ENCODE results near the gene DYNLT4.
"Not testable (repeated sequence)": the region's sequence is repeated elsewhere in the genome, so short reads cannot be mapped to it uniquely, and the experiment has no call there.

DYNLT4 gene

DNA sequence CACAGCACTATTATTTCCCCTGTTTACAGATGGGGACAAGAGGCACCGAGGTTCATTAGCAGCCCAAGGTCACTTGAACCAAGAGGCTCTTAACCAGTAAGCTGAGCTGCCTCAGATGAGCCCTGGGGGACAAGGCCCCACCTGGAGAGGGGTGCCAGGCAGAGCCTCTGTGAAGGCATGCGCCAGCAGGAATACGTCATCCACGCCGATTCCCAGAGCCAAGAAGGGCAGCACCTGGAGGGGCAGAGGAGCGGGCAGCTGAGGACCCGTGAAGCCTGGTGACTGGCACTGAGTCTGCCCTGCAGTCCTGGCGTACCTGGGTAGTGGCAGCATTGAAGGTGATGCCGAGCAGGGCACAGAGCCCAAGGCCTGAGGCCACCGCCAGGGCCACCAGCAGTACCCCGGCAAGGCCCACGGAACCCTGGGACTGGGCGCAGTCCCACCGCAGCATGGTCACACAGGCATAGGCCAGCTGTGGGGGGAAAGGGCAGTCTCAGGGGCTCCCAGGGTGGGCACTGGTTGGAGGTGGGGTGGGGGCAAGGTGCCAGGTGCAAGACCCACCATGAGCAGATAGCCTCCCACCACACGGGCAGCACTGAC, 21.8 kb upstream of the DYNLT4 start:
- DNase-seq (ENCODE audit: low read depth) = no peak

DNA sequence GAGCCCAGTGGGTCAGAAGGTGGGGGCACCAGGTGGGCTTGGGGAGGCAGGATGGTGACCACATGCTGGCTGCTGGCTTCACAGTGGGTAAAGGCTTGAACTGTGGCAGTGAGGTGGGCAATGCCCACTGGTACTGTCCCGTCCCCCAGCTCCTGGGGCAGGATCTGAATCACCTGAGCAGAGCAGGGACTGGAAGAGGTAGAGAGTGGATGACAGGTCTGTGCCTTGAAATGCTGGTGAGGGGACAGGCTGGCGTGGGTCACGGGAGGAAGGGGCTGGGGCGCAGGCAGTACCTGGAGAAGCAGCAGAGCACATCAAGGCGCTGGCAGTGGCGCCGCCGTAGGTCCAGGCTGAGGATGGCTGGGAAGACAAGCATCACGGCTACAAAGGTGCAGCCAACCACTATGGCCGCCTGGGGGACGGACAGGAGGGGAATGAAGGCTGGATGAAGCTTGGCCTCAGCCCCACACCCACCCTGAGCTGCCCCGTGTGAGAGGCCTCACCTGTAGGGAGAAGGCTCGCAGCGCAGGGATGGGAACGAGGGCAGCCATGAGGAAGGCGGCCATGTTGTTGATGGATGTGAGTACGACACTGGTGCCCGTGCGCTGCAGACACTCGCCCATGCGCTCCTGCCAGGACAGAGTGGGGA, 21.0 kb upstream of the DYNLT4 start:
- no peak for DNase-seq (ENCODE audit: low read depth)

DNA sequence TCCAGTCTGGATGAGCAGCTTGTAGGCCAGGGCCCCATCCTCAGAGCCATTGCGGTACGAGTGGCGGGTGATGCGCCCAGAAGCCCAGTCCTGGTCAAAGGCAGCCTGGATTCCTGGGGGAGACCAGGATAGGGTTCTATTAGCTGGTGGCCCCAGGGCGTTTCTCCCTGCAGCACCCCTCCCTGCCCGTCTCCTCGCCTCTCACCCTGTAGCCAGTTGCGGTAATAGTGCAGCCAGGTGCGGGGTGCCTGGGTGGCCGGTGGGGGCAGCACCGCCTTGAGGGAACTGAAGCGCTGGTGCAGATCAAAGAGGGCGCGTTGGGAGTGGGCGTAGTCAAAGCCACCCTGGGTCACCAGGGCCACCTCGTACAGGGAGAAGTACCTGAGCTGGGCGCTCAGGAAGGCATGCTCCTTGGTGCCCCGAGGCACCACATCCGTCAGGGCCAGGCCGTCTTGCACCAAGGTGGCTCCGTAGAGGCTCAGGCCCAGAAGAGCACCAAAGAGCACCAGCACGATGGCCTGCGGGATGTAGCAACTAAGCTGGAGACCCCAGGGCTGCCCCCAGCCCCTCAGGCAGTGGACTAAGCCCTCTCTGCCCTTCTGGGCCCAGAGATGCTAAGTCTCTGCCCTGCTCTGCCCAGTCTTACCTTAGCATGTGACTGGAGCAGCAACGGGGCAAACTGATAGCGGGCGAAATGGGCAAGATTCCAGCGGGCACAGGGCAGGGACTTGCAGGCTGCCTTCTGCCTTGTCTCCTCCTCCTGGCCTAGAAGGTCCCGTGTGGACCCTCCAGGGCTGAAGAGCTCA, 20.2 kb upstream of the DYNLT4 start:
- no peak for DNase-seq (ENCODE audit: low read depth)

DNA sequence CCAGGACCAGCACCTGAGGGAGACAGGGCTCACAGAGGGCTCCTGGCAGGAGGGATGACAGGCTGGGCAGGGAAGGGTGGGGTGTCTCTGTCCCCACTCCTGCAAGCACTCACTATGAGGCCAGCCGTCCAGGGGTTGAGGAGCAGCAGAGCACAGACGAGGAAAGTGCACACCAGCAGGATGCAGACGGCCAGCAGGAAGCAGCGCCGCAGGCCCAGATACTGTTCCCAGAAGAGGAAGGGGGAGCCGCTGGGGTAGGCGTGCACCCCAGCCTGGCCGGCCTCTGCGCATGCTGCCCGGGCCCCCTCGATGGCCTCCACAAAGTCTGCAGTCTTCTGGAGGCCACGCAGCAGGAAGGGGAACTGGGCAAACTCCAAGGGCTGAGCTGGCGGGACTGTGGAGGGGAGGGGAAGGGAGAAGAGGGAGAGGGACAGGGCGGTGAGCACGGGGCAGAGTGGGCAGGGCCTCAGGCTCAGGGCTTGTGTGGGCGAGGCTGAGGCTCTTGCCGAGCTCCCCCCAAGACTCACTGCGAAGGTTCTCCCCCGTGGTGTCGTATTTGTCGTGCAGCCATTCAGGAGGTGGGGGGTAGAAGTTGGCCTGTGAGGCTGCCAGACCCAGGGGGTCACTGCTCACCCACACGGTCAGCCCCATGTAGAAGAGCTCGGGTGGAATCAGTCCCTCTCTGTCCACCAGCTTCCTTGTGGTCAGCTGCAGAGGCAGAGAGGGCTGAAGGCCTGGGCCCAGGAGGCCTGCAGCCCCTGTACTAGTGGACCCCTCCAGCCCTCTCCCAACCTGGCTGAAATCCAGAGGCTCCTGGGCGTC, 19.4 kb upstream of the DYNLT4 start:
- no peak for DNase-seq (ENCODE audit: low read depth)

DNA sequence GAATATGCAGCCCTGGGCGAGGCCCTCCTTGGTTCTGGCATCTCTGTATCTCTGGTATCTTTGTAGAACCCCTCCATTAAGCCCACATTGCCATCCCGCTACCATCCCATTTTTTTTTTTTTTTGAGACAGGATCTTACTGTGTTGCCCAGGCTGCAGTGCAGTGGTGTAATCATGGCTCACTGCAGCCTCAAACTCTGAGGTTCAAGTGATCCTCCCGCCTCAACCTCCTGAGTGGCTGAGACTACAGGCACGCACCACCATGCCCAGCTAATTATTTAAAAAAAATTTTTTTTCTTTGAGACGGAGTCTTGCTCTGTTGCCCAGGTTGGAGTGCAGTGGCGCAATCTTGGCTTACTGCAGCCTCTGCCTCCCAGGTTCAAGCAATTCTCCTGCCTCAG, 17.2 kb upstream of the DYNLT4 start:
- not testable (repeated sequence) for DNase-seq (ENCODE audit: low read depth)

DNA sequence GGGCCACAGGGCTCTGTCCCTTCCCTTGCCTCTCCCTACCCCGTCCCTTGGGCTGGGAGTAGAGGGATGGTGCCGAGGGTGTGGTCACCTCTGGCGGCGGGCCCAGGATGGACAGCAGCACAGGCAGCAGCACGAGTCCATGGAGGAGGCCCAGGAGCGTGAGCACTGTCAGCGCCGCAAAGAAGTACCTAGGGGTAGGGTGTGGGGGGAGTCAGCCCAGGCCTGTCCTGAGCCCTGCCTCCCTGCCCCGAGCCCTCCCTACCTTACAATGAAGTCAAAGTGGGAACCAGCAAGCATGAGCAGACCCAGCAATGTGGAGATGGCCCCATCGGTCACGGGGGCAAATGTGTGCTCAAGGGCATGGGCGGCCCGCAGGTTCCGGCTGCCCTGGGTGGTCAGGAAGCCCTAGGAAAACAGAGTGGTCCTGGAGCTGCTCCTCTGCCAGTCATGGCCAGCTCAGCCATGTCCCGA, 15.9 kb upstream of the DYNLT4 start:
- DNase-seq (ENCODE audit: low read depth) = no peak

DNA sequence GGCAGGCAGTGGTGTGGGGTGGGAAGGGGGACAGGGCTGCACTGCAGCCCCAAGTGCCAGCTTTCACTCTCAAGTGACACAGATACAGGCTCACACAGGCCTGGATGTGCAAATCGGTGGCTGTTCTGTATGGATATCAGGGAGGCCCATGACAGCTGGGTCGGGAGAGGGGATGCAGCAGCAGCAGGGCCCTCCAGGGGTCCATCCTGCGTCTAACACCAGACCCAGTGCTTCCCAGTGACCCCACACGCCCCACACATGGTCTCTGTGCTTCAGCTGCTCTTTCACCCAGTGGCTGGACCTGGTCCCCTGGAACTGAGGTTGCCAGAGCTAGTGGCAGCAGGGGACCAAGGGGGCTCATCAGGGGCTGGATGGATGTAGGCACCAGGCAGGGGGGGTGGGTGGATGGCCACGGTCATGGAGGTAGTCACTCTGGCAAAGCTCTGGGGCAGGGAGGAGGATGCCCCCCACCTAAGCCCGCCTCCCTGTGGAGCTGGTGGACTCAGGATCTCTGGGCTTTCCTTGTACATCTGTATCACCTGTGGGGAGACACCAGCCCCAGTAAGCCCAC, 15.1 kb upstream of the DYNLT4 start:
- DNase-seq (ENCODE audit: low read depth) = no peak

DNA sequence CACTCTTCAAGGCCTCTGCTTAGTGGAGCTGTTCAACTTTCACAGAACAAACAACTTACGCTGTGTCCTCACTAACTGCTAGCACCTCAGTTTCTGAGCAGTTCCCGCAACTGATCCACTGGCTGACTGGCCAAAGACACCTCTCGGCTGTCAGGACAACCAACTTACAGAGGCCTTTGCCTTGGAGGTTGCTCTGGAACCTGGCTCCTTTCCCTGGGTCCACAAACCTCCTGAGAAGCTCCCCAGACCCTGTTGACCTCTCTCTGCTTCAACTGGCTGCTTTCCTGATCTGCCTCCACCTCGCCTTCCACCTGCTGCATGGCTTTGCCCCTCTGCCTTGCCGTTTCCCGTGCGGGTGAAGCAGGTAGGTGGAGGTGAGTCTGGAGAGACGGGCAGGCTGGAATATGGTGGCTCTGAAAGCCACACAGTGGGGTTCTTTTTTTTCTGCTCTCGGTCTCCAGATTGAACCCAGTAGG, 14.1 kb upstream of the DYNLT4 start:
- DNase-seq (ENCODE audit: low read depth) = no peak

DNA sequence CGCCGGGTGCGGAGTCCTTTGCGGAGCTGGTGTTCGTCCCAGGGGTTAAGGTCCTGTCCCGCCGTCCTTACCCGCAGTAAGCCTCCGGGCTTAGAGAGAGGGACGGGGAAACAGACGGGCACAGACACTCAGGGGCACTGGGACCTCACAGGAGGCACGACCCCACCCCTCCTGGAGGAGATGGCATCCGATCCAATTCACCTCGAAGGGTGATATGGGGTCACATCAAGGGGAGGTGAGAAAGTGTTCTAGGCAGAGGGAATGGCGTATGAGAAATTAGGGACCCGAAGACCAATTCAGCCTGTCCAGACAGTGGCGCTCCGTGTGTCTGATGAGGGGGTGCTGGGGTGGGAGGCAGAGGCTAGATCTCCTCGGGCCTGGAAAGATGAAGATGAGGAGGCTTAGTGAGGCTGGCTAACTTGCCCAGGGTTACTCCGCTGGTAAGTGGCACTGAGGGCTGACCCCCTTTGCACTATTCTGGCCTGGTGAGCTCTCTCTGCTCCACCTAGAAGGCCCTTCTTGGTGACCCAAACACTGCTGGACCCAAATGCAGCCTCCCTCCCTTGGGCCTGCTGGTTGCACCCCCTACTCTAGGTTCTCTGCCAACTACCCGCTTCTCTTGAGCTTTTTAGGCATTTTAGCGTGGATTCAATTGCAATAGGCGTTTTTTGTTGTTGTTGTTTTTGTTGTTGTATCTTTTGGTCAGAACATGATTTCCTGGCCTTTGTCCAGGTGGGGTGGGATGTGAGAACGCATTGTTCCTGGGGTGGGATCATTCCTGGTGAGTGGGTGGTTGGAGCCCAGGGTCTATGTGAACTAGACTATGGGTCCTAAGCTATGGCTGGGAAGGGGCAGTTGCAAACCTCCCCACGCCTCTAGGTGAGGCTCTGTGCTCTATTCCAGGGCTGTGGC, 13.4 kb upstream of the DYNLT4 start:
- no peak for DNase-seq (ENCODE audit: low read depth)

DNA sequence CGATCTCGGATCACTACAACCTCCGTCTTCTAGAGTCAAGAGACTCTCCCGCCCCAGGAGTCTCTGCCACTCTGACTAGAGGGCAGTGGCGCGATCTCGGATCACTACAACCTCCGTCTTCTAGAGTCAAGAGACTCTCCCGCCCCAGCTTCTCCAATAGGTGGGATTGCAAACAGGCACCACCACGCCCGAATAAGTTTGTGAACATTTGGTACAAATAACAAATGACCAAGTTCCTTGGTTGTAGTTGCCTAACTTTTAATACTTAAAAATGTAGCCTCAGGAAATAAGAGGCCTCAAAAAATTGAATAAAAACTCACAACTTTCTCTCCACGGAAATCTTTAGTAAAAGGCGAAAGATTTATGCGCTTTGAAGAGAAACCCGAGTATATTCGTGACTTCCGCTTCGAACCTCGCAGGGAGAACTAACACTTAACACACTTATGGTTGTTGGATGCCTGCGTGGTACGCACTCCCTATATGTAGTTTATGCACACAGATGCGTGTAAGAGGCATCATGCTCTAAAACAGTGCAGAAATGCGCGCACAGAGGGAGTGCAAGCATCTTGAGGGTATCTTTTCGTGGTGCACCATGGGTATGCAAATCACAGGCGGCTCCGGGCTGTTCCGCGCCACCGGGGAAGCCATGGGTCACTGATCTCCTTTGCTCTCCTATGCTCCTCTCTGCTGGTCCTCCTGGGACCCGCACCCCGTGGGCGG, 12.6 kb upstream of the DYNLT4 start:
- peak; percentile 70 for DNase-seq (ENCODE audit: low read depth)

DNA sequence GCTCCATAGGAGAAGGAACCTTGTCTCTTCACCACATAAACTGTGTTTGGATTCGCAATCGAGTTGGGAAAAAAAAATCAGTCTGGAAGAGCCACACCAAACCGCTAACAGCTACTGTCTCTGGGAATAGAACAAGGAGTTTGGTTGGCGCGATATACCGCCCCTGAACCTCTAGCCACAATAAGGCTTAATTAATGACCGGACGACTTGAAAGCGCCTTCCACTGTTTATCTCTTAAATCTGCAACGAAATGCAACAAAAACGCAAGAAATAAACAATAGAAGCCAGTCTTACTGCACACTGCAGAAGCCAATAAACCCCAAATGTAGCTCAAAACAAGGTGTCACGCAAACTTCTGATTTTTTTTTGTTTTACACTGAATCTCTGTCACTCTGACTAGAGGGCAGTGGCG, 12.1 kb upstream of the DYNLT4 start:
- DNase-seq (ENCODE audit: low read depth) = no peak

DNA sequence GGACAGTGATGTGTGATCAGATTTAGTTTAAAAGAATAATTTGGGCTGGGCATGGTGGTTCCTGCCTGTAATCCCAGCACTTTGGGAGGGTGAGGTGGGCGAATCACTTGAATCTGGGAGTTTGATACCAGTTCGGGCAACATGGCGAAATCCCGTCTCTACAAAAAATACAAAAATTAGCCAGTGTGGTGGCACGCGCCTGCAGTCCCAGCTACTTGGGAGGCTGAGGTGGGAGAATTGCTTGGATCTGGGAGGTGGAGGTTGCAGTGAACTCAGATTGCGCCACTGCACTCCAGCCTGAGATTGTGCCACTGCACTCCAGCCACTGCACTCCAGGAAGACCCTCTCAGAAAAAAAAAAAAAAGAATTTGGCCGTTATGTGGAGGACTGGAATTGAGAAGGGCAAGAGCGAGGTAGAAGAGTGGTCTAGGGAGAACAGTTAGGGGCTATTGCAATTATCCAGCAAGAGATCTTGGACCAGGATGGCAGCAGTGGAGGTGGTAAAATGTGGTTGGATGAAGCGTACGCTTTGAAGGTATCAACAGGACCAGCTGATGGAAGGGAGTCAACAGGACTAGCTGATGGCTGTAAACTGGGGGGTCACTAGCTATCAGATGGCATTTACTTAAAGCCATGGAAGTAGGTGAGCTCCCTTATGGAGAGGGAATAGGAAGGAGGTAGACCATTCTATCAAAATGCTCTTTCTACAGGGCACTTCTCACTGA, 10.8 kb upstream of the DYNLT4 start:
- DNase-seq (ENCODE audit: low read depth) = no peak

DNA sequence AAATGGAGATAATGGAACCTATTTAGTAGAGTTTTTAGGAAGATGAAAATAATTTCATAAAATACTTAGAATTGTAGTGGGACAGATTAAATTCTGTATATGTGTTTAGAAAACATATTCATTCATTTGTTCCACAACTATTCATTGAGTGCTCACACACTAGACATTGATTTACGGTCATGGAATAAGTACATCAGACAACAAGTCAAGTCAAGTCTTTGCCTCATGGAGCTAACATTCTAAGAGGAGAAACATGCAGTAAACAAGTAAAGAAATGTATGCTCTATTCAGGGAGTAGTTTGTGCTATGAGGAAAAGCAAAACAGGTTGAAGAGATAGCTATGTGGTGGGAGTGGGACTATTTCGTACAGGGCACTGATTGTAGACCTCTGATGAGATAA, 10.2 kb upstream of the DYNLT4 start:
- DNase-seq (ENCODE audit: low read depth) = no peak

DNA sequence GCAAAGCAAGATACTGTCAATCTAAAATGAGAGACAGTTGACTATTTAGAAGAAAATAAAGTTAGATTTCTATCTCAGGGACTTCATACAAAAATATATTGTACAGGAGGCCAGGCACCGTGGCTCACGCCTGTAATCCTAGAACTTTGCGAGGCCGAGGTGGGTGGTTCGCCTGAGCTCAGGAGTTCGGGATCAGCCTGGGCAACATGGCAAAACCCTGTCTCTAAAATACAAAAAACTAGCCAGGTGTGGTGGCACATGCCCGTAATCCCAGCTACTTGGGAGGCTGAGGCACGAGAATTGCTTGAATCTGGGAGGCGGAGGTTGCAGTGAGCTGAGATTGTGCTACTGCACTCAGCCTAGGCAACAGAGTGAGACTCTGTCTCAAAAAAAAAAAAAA, 8.8 kb upstream of the DYNLT4 start:
- not testable (repeated sequence) for DNase-seq (ENCODE audit: low read depth)

DNA sequence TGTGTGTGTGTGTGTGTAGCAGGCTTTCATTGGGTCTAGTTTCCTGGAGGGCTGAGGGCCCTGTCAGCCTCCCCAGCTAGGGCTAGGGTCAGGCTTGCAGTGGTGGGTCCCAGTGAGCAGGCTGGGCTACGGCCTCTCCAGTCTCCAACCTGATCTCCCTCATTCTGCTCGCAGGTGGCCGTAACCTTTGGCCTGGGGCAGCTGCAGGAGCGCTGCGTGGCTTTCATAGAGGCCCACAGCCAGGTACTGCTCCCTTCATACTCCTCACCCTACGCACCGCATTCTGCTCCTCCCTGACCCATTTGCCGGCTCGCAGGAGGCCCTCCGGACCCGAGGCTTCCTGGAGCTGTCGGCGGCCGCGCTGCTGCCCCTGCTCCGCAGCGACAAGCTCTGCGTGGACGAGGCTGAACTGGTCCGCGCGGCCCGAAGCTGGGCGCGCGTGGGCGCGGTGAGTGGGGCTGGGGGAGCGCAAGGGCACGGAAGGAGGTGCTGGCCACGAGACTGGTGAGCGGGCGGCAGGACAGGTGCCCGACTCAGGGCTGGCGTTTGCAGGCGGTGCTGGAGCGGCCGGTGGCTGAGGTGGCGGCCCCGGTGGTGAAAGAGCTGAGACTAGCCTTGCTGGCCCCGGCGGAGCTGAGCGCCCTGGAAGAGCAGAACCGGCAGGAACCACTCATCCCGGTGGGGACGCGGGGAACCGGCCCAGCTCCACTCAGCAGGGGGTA, 5.8 kb upstream of the DYNLT4 start:
- no peak for DNase-seq (ENCODE audit: low read depth)

DNA sequence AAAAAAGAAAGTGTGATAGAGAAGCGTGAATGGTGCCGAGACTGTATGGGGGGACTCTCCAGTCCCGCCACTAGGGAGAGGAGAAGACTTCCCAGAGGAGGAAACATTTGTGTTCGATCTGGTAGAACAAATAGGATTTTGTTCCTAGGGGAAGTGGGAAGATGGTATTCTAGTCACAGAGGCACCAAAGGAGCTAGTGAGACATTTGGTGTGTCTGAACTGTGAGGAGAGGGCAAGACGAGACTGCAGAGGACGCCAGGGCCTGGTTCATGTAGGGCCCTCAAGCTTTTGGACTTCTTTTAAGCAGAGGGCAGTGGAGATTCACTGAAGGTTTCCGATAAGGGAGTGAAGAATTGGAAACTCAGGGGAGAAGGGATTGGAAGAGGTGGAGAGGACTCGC, 4.1 kb upstream of the DYNLT4 start:
- no peak for DNase-seq (ENCODE audit: low read depth)

DNA sequence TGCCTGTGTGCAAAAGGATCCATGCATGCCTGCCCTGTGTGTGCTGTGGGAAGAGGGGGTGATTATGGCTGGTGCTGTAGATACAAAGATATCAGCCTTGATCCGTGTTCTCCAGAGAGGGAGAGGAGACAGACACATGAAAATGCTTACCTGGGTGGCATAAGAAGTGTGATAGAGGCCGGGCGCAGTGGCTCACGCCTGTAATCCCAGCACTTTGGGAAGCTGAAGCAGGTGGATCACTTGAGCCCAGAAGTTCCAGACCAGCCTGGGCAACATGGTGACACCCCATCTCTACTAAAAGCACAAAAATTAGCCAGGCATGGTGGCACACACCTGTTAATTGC, 3.6 kb upstream of the DYNLT4 start:
- not testable (repeated sequence) for DNase-seq (ENCODE audit: low read depth)

DNA sequence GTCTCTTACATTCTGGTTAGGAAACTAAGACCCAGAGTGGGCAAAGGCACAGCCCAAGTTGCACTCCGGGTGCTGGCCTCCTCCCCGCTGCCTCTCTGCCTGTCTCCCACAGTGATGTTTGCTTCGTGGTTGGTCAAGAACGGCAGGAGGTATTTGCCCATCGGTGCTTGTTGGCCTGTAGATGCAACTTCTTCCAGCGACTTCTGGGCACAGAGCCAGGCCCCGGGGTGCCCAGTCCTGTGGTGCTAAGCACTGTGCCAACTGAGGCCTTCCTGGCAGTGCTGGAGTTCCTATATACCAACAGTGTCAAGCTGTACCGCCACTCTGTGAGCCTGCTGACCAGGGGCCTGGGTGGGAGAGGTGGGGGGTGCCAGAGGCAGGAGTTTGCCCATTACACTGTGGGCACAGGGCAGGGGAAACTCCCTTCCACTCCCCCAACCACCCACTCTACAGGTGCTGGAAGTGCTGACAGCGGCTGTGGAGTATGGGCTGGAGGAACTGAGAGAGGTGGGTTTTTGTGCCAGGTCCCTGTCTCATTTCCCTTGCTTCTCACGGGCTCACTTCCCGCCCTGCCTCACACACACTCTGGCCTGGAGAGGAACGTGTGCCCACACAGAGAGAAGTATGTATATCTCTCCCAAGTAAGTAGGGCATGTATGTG, 3.1 kb upstream of the DYNLT4 start:
- DNase-seq (ENCODE audit: low read depth) = no peak
